K562 (cell line): ENCODE results near the gene UBE2V1. TPM values are rescaled to one million over a fixed set of nuclear protein-coding genes. Genes with fewer than 3 reads are reported as not detected.

Experiments used
- ATAC-seq: fragments of 200-7000 bp; cut with Tn5 transposase; 3 replicates; pipeline ENCODE4 v1.9.1; 2020; ENCODE audit warnings: moderate library complexity
- BruUV-seq: library from RNA; stranded (reverse); fragments of 400-500 nt; replicated peaks from 2 replicates; lab custom pipeline; 2021; lab: Mats Ljungman, UMichigan
- CTCF ChIA-PET: fragments of 300-600 bp; formaldehyde crosslinking; extraction: SDS; loops from one replicate; lab custom pipeline; 2021; ENCODE audit warnings: low intra/inter-chr PET ratio; lab: Yijun Ruan, JAX
- POLR2A ChIA-PET: fragments of 300-600, 350-650 bp; sonication (Branson Sonifier 250); formaldehyde crosslinking; extraction: SDS; loops from one replicate; lab custom pipeline; 2021; ENCODE audit warnings: antibody characterized with exemption, inconsistent platforms; lab: Yijun Ruan, JAX
- DNase-seq, 4 experiments: peaks; one replicate each; pipeline versions ENCODE4 v3.0.0 to v3.0.0-alpha.2; 2011 to 2018; ENCODE audit warnings: low spot score in 3 of 4, mixed read lengths in 3 of 4; ENCODE audit errors: extremely low read depth in 1 of 4
- FAIRE-seq: peaks from 2 replicates; lab custom pipeline; 2011; peaks lifted over from hg19 to GRCh38; lab: Jason Lieb, UNC
- H2AFZ ChIP-seq: 2 replicates; pipeline ENCODE4 v1.6.0; 2011; ENCODE audit warnings: low read depth, low read length, control low read depth, inconsistent platforms
- H3K27ac ChIP-seq: fragments of 200-600 bp; 3 replicates; pipeline ENCODE4 v1.8.0; 2011; ENCODE audit warnings: low read depth, mild to moderate bottlenecking, control low read depth, inconsistent platforms, low read length, moderate library complexity, mixed read lengths; ENCODE audit errors: extremely low read depth
- H3K27me3 ChIP-seq, 2 experiments: fragments of 300-600 bp in 1 of 2; 2 replicates in 1 of 2; 3 replicates in 1 of 2; pipeline versions ENCODE4 v1.6.0 to v1.8.0; 2011; ENCODE audit warnings: inconsistent platforms in 2 of 2, low read length in 2 of 2, mild to moderate bottlenecking in 1 of 2, mixed read lengths in 1 of 2, moderate library complexity in 1 of 2; ENCODE audit not compliant: control insufficient read depth in 2 of 2, insufficient read depth in 2 of 2
- H3K36me3 ChIP-seq: fragments of 300-600 bp; 3 replicates; pipeline ENCODE4 v1.8.0; 2011; ENCODE audit warnings: mild to moderate bottlenecking, low read length, inconsistent platforms; ENCODE audit not compliant: control insufficient read depth, insufficient read depth
- H3K4me1 ChIP-seq, 2 experiments: fragments of 200-600 bp in 1 of 2; replicated peaks in 1 of 2; 2 replicates in 1 of 2; 3 replicates in 1 of 2; pipeline versions ENCODE4 v1.5.1 to v1.8.0; 2011; ENCODE audit warnings: inconsistent platforms in 2 of 2, low read length in 2 of 2, mild to moderate bottlenecking in 1 of 2, mixed read lengths in 1 of 2, moderate library complexity in 1 of 2; ENCODE audit not compliant: control insufficient read depth in 2 of 2, insufficient read depth in 2 of 2
- H3K4me2 ChIP-seq: 2 replicates; pipeline ENCODE4 v1.6.1; 2011; ENCODE audit warnings: low read length, control low read depth, inconsistent platforms, mixed read lengths; ENCODE audit not compliant: insufficient read depth
- H3K4me3 ChIP-seq: fragments of 200-600 bp; sonication (generic), shearing (Covaris generic); 2 replicates; pipeline ENCODE4 v1.5.1; 2016; ENCODE audit warnings: control low read depth, inconsistent platforms
- H3K79me2 ChIP-seq: fragments of 200-600 bp; 3 replicates; pipeline ENCODE4 v1.8.0; 2011; ENCODE audit warnings: low read length, inconsistent platforms; ENCODE audit not compliant: control insufficient read depth, insufficient read depth
- H3K9ac ChIP-seq, 2 experiments: 2 replicates each; pipeline versions ENCODE4 v1.6.0 to v1.6.1; 2011; ENCODE audit warnings: low read depth in 2 of 2, low read length in 2 of 2, control low read depth in 1 of 2, inconsistent platforms in 1 of 2, mild to moderate bottlenecking in 1 of 2, mixed read lengths in 1 of 2; ENCODE audit not compliant: insufficient read depth in 1 of 2
- H3K9me1 ChIP-seq: one replicate; pipeline ENCODE4 v1.6.0; 2011; ENCODE audit warnings: inconsistent platforms, mild to moderate bottlenecking, low read length, moderate library complexity; ENCODE audit not compliant: control insufficient read depth, insufficient read depth
- H3K9me3 ChIP-seq: replicated peaks from 2 replicates; pipeline ENCODE4 v1.5.1; 2011; ENCODE audit warnings: low read depth, low read length, inconsistent platforms; ENCODE audit not compliant: control insufficient read depth, insufficient read depth
- H4K20me1 ChIP-seq: replicated peaks from 2 replicates; pipeline ENCODE4 v1.6.1; 2011; ENCODE audit warnings: low read length, inconsistent platforms, mixed read lengths; ENCODE audit not compliant: control insufficient read depth, insufficient read depth
- CEBPB ChIP-seq: fragments of 450-650 bp; IDR thresholded peaks from 2 replicates; pipeline ENCODE4 v1.6.1; 2016; ENCODE audit warnings: missing genetic modification characterization, missing compliant biosample characterization
- CREB5 ChIP-seq: fragments of 250-450 bp; sonication (Bioruptor Pico); IDR thresholded peaks from 2 replicates; pipeline ENCODE4 v1.5.0; 2020; ENCODE audit warnings: mild to moderate bottlenecking
- DPF2 ChIP-seq: fragments of 450-650 bp; IDR thresholded peaks from 2 replicates; pipeline ENCODE4 v1.6.1; 2016
- ESRRA ChIP-seq: fragments of 450-650 bp; IDR thresholded peaks from 2 replicates; pipeline ENCODE4 v1.6.1; 2014; ENCODE audit warnings: low read depth, mild to moderate bottlenecking, moderate library complexity, borderline replicate concordance
- ETV1 ChIP-seq: fragments of 450-650 bp; conservative IDR thresholded peaks from 2 replicates; pipeline ENCODE4 v1.6.1; 2016; ENCODE audit warnings: missing genetic modification characterization, control low read depth, low read depth, missing compliant biosample characterization
- GTF2A2 ChIP-seq: IDR thresholded peaks from 2 replicates; pipeline ENCODE4 v1.6.1; 2016; ENCODE audit warnings: mild to moderate bottlenecking, missing genetic modification characterization, missing compliant biosample characterization
- MXI1 ChIP-seq: IDR thresholded peaks from 2 replicates; pipeline ENCODE4 v1.6.1; 2011; ENCODE audit warnings: low read depth, mild to moderate bottlenecking, improper control_type of control experiment, low read length
- SAFB2 ChIP-seq: fragments of 200-400 bp; formaldehyde crosslinking; IDR thresholded peaks from 2 replicates; pipeline ENCODE4 v1.6.1; 2018; ENCODE audit warnings: borderline replicate concordance, low read length, low read depth, moderate library complexity; ENCODE audit not compliant: severe bottlenecking
- ZC3H8 ChIP-seq: fragments of 450-650 bp; IDR thresholded peaks from 2 replicates; pipeline ENCODE4 v1.6.1; 2017
- ZNF584 ChIP-seq: fragments of 200-800 bp; sonication (Bioruptor generic); IDR thresholded peaks from 2 replicates; pipeline ENCODE4 v1.6.1; 2016; ENCODE audit warnings: low read depth, mild to moderate bottlenecking, missing genetic modification characterization, missing compliant biosample characterization
- ZNF79 ChIP-seq: fragments of 250-450 bp; sonication (Bioruptor Pico); IDR thresholded peaks from 2 replicates; pipeline ENCODE4 v1.4.0; 2020; ENCODE audit warnings: low read depth, mild to moderate bottlenecking, moderate library complexity
- WGBS: fragments of 100-300 bp; shearing (Covaris generic); methylation state at CpG from one replicate; pipeline ENCODE4 v1.1.6; 2016; ENCODE audit warnings: low coverage, mixed read lengths; ENCODE audit not compliant: insufficient coverage; ENCODE audit errors: missing lambda C conversion rate; 5-methylcytosine and 5-hydroxymethylcytosine counted together
- in situ Hi-C: fragments of 300-500 bp; cut with MboI; formaldehyde crosslinking; loops from 4 replicates; pipeline ENCODE4 v1.15.0; 2018; ENCODE audit warnings: inconsistent platforms, mixed read lengths
- intact Hi-C: fragments of 100-400 bp; cut with micrococcal nuclease; formaldehyde crosslinking; loops from 2 replicates; pipeline ENCODE4 v1.14.2; 2022
- polyA plus RNA-seq, 8 experiments: library from polyadenylated mRNA; depleted of rRNA in 4 of 8; stranded (reverse) in 5 of 8; unstranded in 3 of 8; fragments of >200 nt; fragmentation: Nextera tagmentation in 2 of 8; fragmentation: Illumina TruSeq in 1 of 8; extraction: Ambion mirVana in 2 of 8; extraction: Trizol in 1 of 8; gene quantifications; 2 replicates each; pipeline versions ENCODE4 v1.2.1 to v1.2.3, GENCODE V29; 2011 to 2014; ENCODE audit warnings: inconsistent platforms in 1 of 8, missing spikeins in 1 of 8
- total RNA-seq, 7 experiments: library from RNA; depleted of rRNA in 6 of 7; stranded (reverse); fragments of >200 nt in 6 of 7; fragmentation: Illumina TruSeq in 2 of 7; extraction: Trizol in 2 of 7; gene quantifications; 2 replicates each; pipeline versions ENCODE4 v1.2.1 to v1.2.3, GENCODE V29; 2011 to 2021; ENCODE audit warnings: low replicate concordance in 1 of 7
- TF ChIP-seq, protein P1 (sequence below): fragments of 250-450 bp; sonication (Bioruptor Pico); IDR thresholded peaks from 2 replicates; pipeline ENCODE4 v1.5.1; 2021; ENCODE audit warnings: mild to moderate bottlenecking

Gene UBE2V1
- total and polyA plus RNA-seq, 9 of the 15 experiments (the other 6 are each of a cell fraction or from before 2014, with no cell fraction given): 93.0 to 357 (median 119) TPM

GRCh38 chr20:50077818-50078601 lies 34.9 kb downstream of the UBE2V1 start:
- Histone ChIP-seq H3K4me1 (peaks cover 0 to 10% of the 10 kb centered on the region in 2 experiments; a peak in 2 of 5 replicates), H3K27ac (no peak overlapping the region), H3K9me1 (no peaks in the 10 kb centered on the region), H3K9ac (peak overlapping the region in 1 of 2 experiments; percentile 47; a peak in 1 of 4 replicates), H2AFZ (no peak overlapping the region), H3K4me3 (no peak overlapping the region), H3K4me2 (no peak overlapping the region), H3K27me3 (no peaks in the 10 kb centered on the region), H3K9me3 (no peaks in the 10 kb centered on the region), H3K79me2 (no peaks in the 10 kb centered on the region), H3K36me3 (peaks cover 22% of the 10 kb centered on the region; the same call in 2 of the 3 replicates), H4K20me1 (no peaks in the 10 kb centered on the region)
- FAIRE-seq (no peak), DNase-seq (no peak), ATAC-seq (no peak)
- no TSS peak for BruUV-seq
- TF ChIP-seq GTF2A2 (tag) (no peak), ZNF584 (no peak), ZNF79 (CRISPR knock-in tag) (no peak), SAFB2 (no peak), ETV1 (tag) (no peak), ZC3H8 (no peak), CREB5 (CRISPR knock-in tag) (no peak), DPF2 (no peak), MXI1 (no peak), CEBPB (tag) (no peak), ESRRA (no peak)
- TF ChIP-seq, protein P1, sequence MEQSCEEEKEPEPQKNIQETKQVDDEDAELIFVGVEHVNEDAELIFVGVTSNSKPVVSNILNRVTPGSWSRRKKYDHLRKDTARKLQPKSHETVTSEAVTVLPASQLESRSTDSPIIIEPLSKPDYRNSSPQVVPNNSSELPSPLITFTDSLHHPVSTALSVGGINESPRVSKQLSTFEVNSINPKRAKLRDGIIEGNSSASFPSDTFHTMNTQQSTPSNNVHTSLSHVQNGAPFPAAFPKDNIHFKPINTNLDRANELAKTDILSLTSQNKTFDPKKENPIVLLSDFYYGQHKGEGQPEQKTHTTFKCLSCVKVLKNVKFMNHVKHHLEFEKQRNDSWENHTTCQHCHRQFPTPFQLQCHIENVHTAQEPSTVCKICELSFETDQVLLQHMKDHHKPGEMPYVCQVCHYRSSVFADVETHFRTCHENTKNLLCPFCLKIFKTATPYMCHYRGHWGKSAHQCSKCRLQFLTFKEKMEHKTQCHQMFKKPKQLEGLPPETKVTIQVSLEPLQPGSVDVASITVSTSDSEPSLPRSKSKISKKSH: no peak
- intact Hi-C loops (loop anchor here (10.0 kb wide), 1 partner anchor 387 kb away; no protein-coding TSS in a partner anchor), in situ Hi-C loops (loop anchor here (5.0 kb wide), 1 partner anchor 94 kb away; no protein-coding TSS in a partner anchor)
- POLR2A ChIA-PET: interaction anchor here (0.7 kb wide), 1 partner anchor 100 kb away, joined by 3 read pairs; no protein-coding TSS in a partner anchor
- CTCF ChIA-PET: no interaction called here
- 75% methylated on average over 17 of the region's 17 CpGs for WGBS
